Natural killer cell treated with Interleukin-12 subunit alpha and Interleukin-12 subunit beta and Interleukin-15 and Interleukin-18, amount 100 ng/mL, for 72 hours (primary cell): ENCODE results near the gene ACKR2. TPM values are rescaled to one million over a fixed set of nuclear protein-coding genes. Genes with fewer than 3 reads are reported as not detected.
A peak's percentile ranks its signal among the peaks of the same experiment; 100 is the strongest.
"Not testable (repeated sequence)": the region's sequence is repeated elsewhere in the genome, so short reads cannot be mapped to it uniquely, and the experiment has no call there.

Source experiments
- ATAC-seq, 2 donors: fragments of 150-1000 bp; cut with Tn5 transposase in 1 of 2; sonication (Bioruptor Pico), chemical (Tn5 transposase) in 1 of 2; 2 replicates each; pipeline ENCODE4 v1.10.0; 2021
- DNase-seq: peaks from one replicate; pipeline ENCODE4 v3.0.0; 2022; ENCODE audit warnings: low spot score
- H3K27ac Mint-ChIP-seq, 2 donors: 1 replicate in 1 of 2; 2 replicates in 1 of 2; pipeline ENCODE4 v1.8.0; 2022; ENCODE audit warnings: mixed read lengths in 2 of 2, mild to moderate bottlenecking in 1 of 2, moderate library complexity in 1 of 2
- H3K27me3 Mint-ChIP-seq, 2 donors: 1 replicate in 1 of 2; 2 replicates in 1 of 2; pipeline ENCODE4 v1.8.0; 2022; ENCODE audit warnings: mixed read lengths in 2 of 2
- H3K36me3 Mint-ChIP-seq: one replicate; pipeline ENCODE4 v1.8.0; 2022; ENCODE audit warnings: mixed read lengths
- H3K4me1 Mint-ChIP-seq, 2 donors: 1 replicate in 1 of 2; 2 replicates in 1 of 2; pipeline ENCODE4 v1.8.0; 2022; ENCODE audit warnings: low read depth in 2 of 2, mixed read lengths in 2 of 2, mild to moderate bottlenecking in 1 of 2
- H3K4me3 Mint-ChIP-seq: one replicate; pipeline ENCODE4 v1.8.0; 2022; ENCODE audit warnings: mixed read lengths
- H3K9me3 Mint-ChIP-seq: 2 replicates; pipeline ENCODE4 v1.8.0; 2022; ENCODE audit warnings: mixed read lengths
- total RNA-seq, 2 donors: library from RNA; stranded (reverse); gene quantifications; one replicate each; pipeline ENCODE4 v1.2.3, GENCODE V29; 2022

The ACKR2 gene
- total RNA-seq, 2 donors from 2014 or later: 2.3 to 11.5 TPM

DNA sequence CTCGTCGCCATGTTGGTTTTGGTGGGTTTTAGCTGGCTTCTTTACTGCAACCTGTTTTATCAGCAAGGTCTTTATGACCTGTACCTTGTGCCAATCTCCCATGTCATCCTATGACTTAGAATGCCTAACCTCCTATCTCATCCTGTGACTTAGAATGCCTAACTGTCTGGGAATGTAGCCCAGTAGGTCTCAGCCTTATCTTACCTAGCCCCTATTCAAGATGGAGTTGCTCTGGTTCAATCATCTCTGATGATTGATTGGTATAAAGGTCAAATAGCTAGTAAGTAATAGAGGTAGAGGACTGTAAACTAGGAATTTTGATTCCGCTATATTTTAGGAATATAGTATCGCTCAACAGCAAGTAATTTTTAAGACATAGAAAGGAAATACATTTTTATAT is 1.3 kb upstream of the ACKR2 start:
- DNase-seq (no peak), ATAC-seq (no peak)
- Mint-ChIP-seq H3K36me3 (peaks cover 5% of the 10 kb centered on the region), H3K9me3 (no peaks in the 10 kb centered on the region), H3K4me1 (peaks cover 10 to 23% of the 10 kb centered on the region in 2 donors), H3K4me3 (no peak overlapping the region), H3K27me3 (peaks cover 11 to 38% of the 10 kb centered on the region in 2 donors), H3K27ac (no peak overlapping the region)

DNA sequence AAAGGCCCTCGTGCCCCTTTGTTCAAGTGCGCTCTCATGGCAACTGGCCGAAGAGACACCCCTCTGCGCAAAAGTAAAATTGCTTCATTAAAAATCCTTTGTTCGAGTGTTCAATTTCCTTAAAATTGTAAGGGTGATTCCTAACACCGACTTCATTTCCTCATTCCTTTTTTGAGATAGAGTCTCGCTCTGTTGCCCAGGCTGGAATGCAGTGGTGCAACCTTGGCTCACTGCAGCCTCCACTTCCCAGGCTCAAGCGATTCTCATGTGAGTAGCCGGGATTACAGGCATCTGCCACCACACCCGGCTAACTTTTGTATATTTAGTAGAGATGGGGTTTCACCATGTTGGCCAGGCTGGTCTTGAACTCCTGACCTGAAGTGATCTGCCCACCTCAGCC is 1.5 kb downstream of the ACKR2 start:
- ATAC-seq, H3K27ac Mint-ChIP-seq, DNase-seq, H3K4me3 Mint-ChIP-seq, H3K9me3 Mint-ChIP-seq, H3K36me3 Mint-ChIP-seq, H3K4me1 Mint-ChIP-seq: not testable (repeated sequence)
- H3K27me3 Mint-ChIP-seq: peaks cover 11 to 33% of the 10 kb centered on the region in 2 donors

DNA sequence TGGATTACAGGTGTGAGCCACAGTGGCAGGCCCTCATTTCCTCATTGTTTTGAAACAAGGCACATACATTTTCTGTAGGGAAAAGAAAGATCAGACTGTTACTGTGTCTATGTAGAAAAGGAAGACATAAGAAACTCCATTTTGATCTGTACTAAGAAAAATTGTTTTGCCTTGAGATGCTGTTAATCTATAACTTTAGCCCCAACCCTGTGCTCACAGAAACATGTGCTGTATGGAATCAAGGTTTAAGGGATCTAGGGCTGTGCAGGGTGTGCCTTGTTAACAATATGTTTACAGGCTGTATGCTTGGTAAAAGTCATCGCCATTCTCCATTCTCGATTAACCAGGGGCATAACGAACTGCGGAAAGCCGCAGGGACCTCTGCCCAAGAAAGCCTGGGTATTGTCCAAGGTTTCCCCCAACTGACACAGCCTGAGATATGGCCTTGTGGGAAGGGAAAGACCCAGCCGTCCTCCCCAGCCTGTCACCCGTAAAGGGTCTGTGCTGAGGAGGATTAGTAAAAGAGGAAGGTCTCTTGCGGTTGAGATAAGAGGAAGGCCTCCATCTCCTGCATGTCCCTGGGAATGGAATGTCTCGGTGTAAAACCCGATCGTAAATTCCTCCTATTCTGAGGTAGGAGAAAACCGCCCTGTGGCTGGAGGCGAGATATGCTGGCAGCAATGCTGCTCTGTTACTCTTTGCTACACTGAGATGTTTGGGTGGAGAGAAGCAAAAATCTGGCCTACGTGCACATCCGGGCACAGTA is 2.1 kb downstream of the ACKR2 start:
- ATAC-seq, H3K9me3 Mint-ChIP-seq, H3K4me3 Mint-ChIP-seq, H3K36me3 Mint-ChIP-seq, DNase-seq, H3K4me1 Mint-ChIP-seq, H3K27ac Mint-ChIP-seq: not testable (repeated sequence)
- peaks cover 11 to 27% of the 10 kb centered on the region in 2 donors for H3K27me3 Mint-ChIP-seq

DNA sequence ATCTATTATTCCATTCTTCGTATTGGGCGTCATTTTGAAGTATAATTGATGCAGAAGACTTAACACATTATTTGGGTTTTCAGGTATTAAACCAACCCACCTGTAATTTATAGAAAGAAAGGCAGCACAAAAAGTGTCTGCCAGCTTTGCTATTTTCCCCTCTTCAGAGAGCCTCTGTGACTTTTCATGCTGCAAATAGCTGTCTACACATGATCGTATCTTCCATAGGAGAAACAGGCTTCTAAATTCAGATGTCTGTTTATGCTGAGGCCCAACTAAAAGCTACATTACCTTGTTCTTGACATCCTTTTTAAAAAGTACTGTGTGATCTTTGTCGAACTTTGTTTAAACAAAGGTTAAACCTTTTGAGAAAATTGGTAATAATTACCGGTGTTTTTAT is 5.0 kb downstream of the ACKR2 start:
- no peak overlapping the region for H3K27ac Mint-ChIP-seq
- H3K4me1 Mint-ChIP-seq: peaks cover 5% of the 10 kb centered on the region in 2 donors
- H3K4me3 Mint-ChIP-seq: no peak overlapping the region
- no peaks in the 10 kb centered on the region for H3K36me3 Mint-ChIP-seq
- H3K9me3 Mint-ChIP-seq: no peaks in the 10 kb centered on the region
- H3K27me3 Mint-ChIP-seq: peaks cover 8 to 16% of the 10 kb centered on the region in 2 donors
- DNase-seq (no peak), ATAC-seq (no peak)

DNA sequence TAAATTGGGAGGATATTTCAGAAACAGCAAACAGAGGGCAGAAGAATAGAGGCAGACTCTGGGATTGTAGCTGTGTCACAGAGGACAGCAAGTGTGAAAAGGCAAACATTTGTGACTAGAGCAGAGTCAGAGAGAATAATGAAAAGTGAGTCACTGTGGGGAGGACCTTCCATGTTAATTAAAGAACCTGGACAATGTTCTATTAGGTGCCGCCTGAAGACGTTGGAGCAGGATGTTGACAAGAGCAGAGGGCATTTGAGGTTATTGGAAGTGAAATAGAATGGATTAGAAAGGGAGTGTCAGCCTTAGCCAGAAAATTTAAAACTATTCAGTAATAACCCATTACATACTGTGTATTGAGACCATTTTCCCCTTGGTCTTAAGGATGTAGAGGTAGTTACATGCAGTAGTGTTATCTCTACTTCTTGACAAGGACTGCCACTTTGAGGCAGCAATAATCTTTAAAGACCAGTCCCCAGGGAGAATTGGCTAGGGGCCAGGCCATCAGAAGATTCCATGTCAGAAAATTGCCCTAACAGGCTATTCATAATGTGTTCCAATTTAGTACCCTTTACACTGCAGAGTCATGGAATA is 5.8 kb downstream of the ACKR2 start:
- Mint-ChIP-seq H3K36me3 (no peaks in the 10 kb centered on the region), H3K27ac (no peak overlapping the region), H3K27me3 (peaks cover 7 to 16% of the 10 kb centered on the region in 2 donors), H3K4me3 (no peak overlapping the region), H3K9me3 (no peaks in the 10 kb centered on the region), H3K4me1 (peaks cover 5% of the 10 kb centered on the region in 2 donors)
- no peak for ATAC-seq
- no peak for DNase-seq

DNA sequence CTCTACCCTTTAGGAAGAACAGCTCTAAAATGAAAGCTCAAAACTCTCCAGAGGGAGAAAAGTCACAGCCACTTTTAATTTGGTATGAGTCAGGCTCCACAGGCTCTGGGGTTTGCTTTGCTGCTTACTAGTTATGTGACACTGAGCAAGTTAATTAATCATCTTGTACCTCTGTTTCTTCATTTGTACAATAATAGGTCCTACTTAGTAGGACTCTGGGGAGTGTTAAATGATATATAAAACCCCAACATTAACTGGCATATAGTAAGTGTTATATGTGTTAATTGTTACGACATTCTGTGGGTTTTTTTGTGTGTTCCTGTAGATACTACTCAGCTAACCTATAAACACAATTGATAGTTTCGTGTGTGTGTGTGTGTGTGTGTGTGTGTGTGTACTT is 6.6 kb downstream of the ACKR2 start:
- Mint-ChIP-seq H3K4me3 (no peak overlapping the region), H3K27me3 (peaks cover 7 to 10% of the 10 kb centered on the region in 2 donors), H3K4me1 (peaks cover 5% of the 10 kb centered on the region in 2 donors), H3K9me3 (no peaks in the 10 kb centered on the region), H3K27ac (no peak overlapping the region), H3K36me3 (no peaks in the 10 kb centered on the region)
- ATAC-seq (peak; percentile 65 to 67), DNase-seq (no peak)

DNA sequence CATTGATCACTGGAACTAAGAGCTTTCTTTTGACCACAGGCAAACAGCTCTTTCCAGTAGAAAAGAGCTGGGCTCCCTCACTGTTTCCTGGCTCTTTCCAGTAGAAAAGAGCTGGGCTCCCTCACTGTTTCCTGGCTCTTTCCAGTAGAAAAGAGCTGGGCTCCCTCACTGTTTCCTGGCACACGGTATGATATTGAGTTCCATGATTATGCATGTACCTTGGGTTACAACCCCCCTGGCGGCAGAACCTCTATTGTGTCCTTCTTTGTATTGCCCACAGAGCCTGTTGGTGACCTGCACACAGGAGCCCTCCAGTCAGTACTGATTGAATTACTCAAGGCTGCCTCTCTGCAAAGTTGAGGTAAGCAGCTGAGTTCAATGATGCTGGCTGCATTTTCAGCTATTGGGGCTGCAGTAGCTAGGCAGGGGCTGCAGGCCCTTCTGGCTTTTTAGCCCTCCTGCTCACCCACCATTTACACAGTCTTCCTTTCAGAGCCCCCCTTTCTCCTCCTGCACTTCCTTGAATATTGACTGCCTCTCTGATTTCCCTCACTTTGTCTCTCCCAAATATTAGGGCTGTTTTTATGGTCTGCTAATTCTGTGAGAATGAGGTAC is 10.2 kb downstream of the ACKR2 start:
- peaks cover 5% of the 10 kb centered on the region in 2 donors for H3K4me1 Mint-ChIP-seq
- no peak overlapping the region for H3K27ac Mint-ChIP-seq
- no peak for ATAC-seq
- H3K27me3 Mint-ChIP-seq: peaks cover 0 to 14% of the 10 kb centered on the region in 2 donors
- no peak for DNase-seq
- H3K4me3 Mint-ChIP-seq: no peak overlapping the region
- H3K36me3 Mint-ChIP-seq: no peaks in the 10 kb centered on the region
- H3K9me3 Mint-ChIP-seq: no peaks in the 10 kb centered on the region

DNA sequence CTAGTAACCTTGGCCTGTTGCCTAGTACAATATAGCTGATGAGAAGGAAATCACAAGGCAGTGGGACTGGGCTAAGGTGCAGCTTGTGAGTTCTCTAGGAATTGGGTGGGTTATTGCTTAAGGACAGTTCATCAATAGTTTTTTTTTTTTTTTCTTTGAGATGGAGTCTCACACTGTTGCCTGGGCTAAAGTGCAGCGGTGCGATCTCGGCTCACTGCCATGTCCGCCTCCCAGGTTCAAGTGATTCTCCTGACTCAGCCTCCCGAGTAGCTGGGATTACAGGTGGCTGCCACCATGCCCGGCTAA is 11.5 kb downstream of the ACKR2 start:
- DNase-seq (no peak), ATAC-seq (no peak)
- Mint-ChIP-seq H3K27me3 (peaks cover 2 to 17% of the 10 kb centered on the region in 2 donors), H3K4me3 (no peak overlapping the region), H3K36me3 (no peaks in the 10 kb centered on the region), H3K27ac (no peak overlapping the region), H3K9me3 (no peaks in the 10 kb centered on the region), H3K4me1 (peaks cover 2 to 3% of the 10 kb centered on the region in 2 donors)

DNA sequence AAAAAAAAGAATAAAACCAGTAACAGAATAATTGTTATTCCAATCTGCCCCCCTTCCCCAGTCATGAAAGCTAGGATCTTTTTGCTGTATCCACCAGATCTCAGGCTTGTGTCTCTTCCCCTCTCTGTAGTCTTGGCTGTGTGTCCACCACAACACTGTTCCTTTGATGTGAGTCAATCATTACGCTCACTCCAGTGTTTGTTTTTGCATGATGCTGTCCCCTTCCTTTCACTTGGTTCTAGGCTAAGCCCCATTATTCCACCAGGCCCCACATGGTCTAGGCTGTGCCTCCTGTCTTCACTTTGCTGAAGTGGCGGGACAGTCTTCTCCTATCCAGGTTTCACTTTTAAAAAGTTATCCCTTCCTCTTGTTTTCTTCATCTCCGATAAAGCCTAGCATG is 13.6 kb downstream of the ACKR2 start:
- Mint-ChIP-seq H3K27ac (no peak overlapping the region), H3K4me1 (no peaks in the 10 kb centered on the region), H3K36me3 (no peaks in the 10 kb centered on the region), H3K4me3 (no peak overlapping the region), H3K9me3 (no peaks in the 10 kb centered on the region), H3K27me3 (peaks cover 21 to 26% of the 10 kb centered on the region in 2 donors)
- no peak for DNase-seq
- no peak for ATAC-seq

DNA sequence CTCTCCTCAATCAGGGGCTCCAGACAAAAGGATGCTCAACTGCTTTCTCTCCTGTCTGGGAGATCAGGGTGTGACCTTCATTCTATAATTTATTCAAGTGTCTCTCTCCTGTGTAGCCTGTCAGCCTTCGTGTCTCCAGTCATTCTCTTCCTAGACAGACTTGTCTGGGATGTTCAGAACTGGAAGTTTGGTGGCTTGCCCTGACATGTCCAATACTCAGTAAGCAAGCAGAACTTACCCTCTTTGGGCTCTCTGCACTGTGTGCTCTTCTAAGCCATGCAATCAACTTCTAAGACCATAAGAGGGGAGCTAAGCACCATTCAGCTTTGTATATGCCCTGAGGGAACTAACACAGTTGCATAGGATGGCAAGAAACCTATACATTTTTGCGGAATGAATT is 14.1 kb downstream of the ACKR2 start:
- Mint-ChIP-seq H3K4me1 (no peaks in the 10 kb centered on the region), H3K36me3 (no peaks in the 10 kb centered on the region), H3K27ac (no peak overlapping the region), H3K9me3 (no peaks in the 10 kb centered on the region), H3K27me3 (peaks cover 24 to 27% of the 10 kb centered on the region in 2 donors), H3K4me3 (no peak overlapping the region)
- ATAC-seq (no peak), DNase-seq (no peak)

DNA sequence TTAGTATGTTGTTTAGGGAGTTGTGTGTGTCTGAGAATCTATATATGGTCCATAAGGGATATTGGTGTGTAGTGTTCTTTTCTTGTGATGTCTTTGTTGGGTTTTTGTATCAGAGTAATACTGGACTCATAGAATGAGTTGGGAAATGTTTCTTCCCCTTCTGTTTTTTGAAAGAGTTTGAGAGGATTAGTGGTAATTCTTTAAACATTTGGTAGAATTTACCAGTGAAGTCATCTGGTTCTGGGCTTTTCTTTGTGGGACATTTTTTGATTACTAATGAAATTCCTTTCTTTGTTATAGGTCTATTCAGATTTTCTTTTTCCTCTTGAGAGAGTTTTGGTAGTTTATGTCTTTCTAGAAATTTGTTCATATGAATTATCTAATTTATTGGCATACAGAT is 16.9 kb downstream of the ACKR2 start:
- Mint-ChIP-seq H3K36me3 (no peaks in the 10 kb centered on the region), H3K27ac (no peak overlapping the region), H3K4me1 (no peaks in the 10 kb centered on the region)

DNA sequence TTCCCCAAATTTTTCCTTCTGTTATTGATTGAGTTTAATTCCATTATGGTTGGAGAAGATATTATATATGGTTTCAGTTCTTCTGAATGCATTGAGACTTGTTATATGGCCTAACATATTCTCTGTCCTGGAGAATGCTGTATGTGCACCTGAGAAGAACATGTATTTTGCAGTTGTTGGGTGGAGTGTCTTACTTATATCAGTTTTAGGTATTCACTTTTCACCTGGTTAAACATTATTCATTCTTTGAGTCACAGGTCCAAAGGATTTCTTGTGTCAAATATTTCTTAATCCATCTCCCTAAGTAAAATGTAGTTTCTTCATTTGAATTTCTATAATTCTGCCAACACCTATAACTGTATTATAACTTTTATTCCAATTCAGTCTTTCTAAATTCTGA is 17.8 kb downstream of the ACKR2 start:
- no peak overlapping the region for H3K4me3 Mint-ChIP-seq
- no peak for ATAC-seq
- H3K9me3 Mint-ChIP-seq: no peaks in the 10 kb centered on the region
- no peak overlapping the region for H3K27ac Mint-ChIP-seq
- peaks cover 6% of the 10 kb centered on the region in 2 donors for H3K4me1 Mint-ChIP-seq
- DNase-seq: no peak
- no peaks in the 10 kb centered on the region for H3K36me3 Mint-ChIP-seq
- H3K27me3 Mint-ChIP-seq: peaks cover 31% of the 10 kb centered on the region in 2 donors

More for the DNA sequence above, 16.9 kb downstream of the ACKR2 start:
- Mint-ChIP-seq H3K9me3 (no peaks in the 10 kb centered on the region), H3K4me3 (no peak overlapping the region), H3K27me3 (peaks cover 31 to 33% of the 10 kb centered on the region in 2 donors)
- no peak for DNase-seq
- no peak for ATAC-seq

DNA sequence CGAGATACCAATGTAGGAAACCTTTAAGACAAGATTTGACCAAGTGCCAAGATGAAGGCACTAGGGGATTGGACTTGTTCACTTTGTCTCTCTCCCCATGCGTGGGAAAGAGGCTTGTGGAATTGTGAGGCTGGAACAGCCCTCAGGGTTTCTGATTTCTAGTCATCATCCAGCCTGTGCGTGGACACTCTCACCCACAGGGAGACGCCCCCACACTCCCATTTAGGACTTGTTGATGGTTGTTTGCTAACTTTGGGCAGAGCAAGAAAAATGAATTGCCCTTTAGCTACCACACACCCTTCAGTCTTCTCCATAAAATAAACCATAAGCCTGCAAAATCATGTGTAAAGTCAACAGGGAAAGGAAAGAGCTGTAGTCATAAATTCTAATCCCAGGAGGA is 18.4 kb downstream of the ACKR2 start:
- no peak overlapping the region for H3K27ac Mint-ChIP-seq
- H3K9me3 Mint-ChIP-seq: no peaks in the 10 kb centered on the region
- H3K4me3 Mint-ChIP-seq: no peak overlapping the region
- H3K36me3 Mint-ChIP-seq: no peaks in the 10 kb centered on the region
- ATAC-seq (no peak), DNase-seq (no peak)
- H3K27me3 Mint-ChIP-seq: peaks cover 31% of the 10 kb centered on the region in 2 donors
- peaks cover 6% of the 10 kb centered on the region in 2 donors for H3K4me1 Mint-ChIP-seq

DNA sequence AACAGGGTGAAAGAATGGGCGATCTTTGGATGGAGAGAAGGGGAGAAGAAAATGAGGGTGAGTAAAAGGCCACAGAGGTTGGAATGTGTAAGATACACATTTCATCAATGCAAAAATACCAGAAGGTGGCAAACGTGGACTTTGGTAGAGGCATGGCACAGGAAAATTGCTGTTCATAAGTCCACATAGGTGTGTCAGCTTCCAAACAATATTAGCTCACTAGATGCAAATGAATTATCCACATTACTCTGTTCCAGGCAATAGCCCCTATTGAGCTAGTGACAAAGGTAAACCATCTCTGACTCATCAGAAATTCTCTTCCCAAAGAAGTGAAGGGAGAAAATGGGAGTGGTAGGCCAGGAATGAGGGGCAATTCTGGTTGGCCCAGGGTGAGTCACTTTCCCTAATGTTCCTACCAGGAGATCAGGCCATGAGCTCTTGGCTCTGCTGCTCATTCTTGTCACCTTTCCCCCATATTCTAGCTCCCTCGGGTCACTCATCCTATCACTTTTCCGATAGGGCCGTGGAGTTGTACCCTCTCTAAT is 19.9 kb downstream of the ACKR2 start:
- Mint-ChIP-seq H3K27me3 (peaks cover 26 to 31% of the 10 kb centered on the region in 2 donors), H3K4me1 (peaks cover 6% of the 10 kb centered on the region in 2 donors), H3K36me3 (no peaks in the 10 kb centered on the region), H3K27ac (no peak overlapping the region), H3K4me3 (no peak overlapping the region), H3K9me3 (no peaks in the 10 kb centered on the region)
- DNase-seq (no peak), ATAC-seq (no peak)
